ENCODE measurements around the gene FSTL3. TPM values are rescaled to one million over a fixed set of nuclear protein-coding genes. Genes with fewer than 3 reads are reported as not detected.

FSTL3 gene
- total RNA-seq, 1 experiment from 2014 or later: 29.1 TPM

GRCh38 chr19:651114-651818, 24.9 kb upstream of the FSTL3 start (continued):
- no peak for TF ChIP-seq SIN3A (IDR thresholded peaks at IDR 0.05; ENCODE audit: low read depth)

- RAD21 ChIA-PET (ENCODE audit: low non-redundant PET in 1 of 2, low total read pairs in 2 of 2, uncharacterized antibody in 2 of 2, unreplicated experiment in 2 of 2): no interaction called here
Measured at GRCh38 chr19:651991-652390, 24.2 kb upstream of the FSTL3 start.

More at GRCh38 chr19:651991-652390, 24.2 kb upstream of the FSTL3 start:
- no peak overlapping the region for H2AFZ ChIP-seq (ENCODE audit: low read depth, low read length, poor library complexity, severe bottlenecking)
- DNase-seq (ENCODE audit: low read depth, low spot score) (no peak), ATAC-seq (no peak)
- H4K20me1 ChIP-seq (ENCODE audit: insufficient read depth): no peaks in the 10 kb centered on the region
- TF ChIP-seq RAD21 (IDR thresholded peaks at IDR 0.05; ENCODE audit: low read depth): no peak
- TF ChIP-seq CEBPB (IDR thresholded peaks at IDR 0.05; ENCODE audit: low read depth): no peak
- TF ChIP-seq POLR2AphosphoS5 (IDR thresholded peaks at IDR 0.05; ENCODE audit: low read depth, low read length): no peak
- TF ChIP-seq, protein P1, sequence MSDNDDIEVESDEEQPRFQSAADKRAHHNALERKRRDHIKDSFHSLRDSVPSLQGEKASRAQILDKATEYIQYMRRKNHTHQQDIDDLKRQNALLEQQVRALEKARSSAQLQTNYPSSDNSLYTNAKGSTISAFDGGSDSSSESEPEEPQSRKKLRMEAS (IDR thresholded peaks at IDR 0.05): no peak
- TF ChIP-seq EZH2 (IDR thresholded peaks at IDR 0.05): no peak
- no peak for TF ChIP-seq FOSL1 (IDR thresholded peaks at IDR 0.05; ENCODE audit: low read depth)
- TF ChIP-seq EZH2phosphoT487 (IDR thresholded peaks at IDR 0.05; ENCODE audit: borderline replicate concordance): no peak
- TF ChIP-seq JUND (IDR thresholded peaks at IDR 0.05): no peak
- no peak for TF ChIP-seq EGR1 (IDR thresholded peaks at IDR 0.05; ENCODE audit: low read depth)
- no peak for TF ChIP-seq SIN3A (IDR thresholded peaks at IDR 0.05; ENCODE audit: low read depth)
- TF ChIP-seq, protein P2, sequence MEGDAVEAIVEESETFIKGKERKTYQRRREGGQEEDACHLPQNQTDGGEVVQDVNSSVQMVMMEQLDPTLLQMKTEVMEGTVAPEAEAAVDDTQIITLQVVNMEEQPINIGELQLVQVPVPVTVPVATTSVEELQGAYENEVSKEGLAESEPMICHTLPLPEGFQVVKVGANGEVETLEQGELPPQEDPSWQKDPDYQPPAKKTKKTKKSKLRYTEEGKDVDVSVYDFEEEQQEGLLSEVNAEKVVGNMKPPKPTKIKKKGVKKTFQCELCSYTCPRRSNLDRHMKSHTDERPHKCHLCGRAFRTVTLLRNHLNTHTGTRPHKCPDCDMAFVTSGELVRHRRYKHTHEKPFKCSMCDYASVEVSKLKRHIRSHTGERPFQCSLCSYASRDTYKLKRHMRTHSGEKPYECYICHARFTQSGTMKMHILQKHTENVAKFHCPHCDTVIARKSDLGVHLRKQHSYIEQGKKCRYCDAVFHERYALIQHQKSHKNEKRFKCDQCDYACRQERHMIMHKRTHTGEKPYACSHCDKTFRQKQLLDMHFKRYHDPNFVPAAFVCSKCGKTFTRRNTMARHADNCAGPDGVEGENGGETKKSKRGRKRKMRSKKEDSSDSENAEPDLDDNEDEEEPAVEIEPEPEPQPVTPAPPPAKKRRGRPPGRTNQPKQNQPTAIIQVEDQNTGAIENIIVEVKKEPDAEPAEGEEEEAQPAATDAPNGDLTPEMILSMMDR (IDR thresholded peaks at IDR 0.05 in 2 of 3, conservative IDR thresholded peaks at IDR 0.05 in 1 of 3; ENCODE audit: borderline replicate concordance in 1 of 3, insufficient read depth in 1 of 3, low read depth in 2 of 3, low read length in 2 of 3): no peak
- H3K36me3 ChIP-seq (ENCODE audit: control insufficient read depth in 1 of 2, insufficient read depth in 2 of 2, low read length in 2 of 2): peaks cover 11 to 44% of the 10 kb centered on the region in 2 experiments
- no peak overlapping the region for H3K4me3 ChIP-seq (replicated peaks in 1 of 2; ENCODE audit: low read depth in 1 of 2, low read length in 2 of 2)
- no peak overlapping the region for H3K4me2 ChIP-seq (ENCODE audit: low read length)
- H3K27ac ChIP-seq (ENCODE audit: low read depth, low read length): no peak overlapping the region
- intact Hi-C loops (cut with micrococcal nuclease): no loop called here
- peaks cover 71% of the 10 kb centered on the region for H3K79me2 ChIP-seq (ENCODE audit: insufficient read depth, low read length)
- ChIA-PET CTCF (no interaction called here), POLR2A (no interaction called here)
- no TSS peak for BruUV-seq (replicated peaks)
- no peak overlapping the region for H3K9ac ChIP-seq (ENCODE audit: low read length)
- no peaks in the 10 kb centered on the region for H3K9me3 ChIP-seq (ENCODE audit: control insufficient read depth in 1 of 2, insufficient read depth in 1 of 2, low read depth in 1 of 2, low read length in 2 of 2)
- H3K4me1 ChIP-seq (ENCODE audit: control insufficient read depth in 1 of 2, insufficient read depth in 2 of 2, low read length in 2 of 2): no peaks in the 10 kb centered on the region
- no peaks in the 10 kb centered on the region for H3K9me2 ChIP-seq (ENCODE audit: insufficient read depth)
- no peaks in the 10 kb centered on the region for H3K27me3 ChIP-seq (ENCODE audit: insufficient read depth, low read length)
